H9 (cell line): ENCODE data around the gene KLHL14. TPM values are rescaled to one million over a fixed set of nuclear protein-coding genes. Genes with fewer than 3 reads are reported as not detected.
"Not testable (repeated sequence)": the region's sequence is repeated elsewhere in the genome, so short reads cannot be mapped to it uniquely, and the experiment has no call there.

ENCODE experiments used
- DNase-seq: peaks from one replicate; pipeline ENCODE4 v3.0.0-alpha.2; 2017
- H2AFZ ChIP-seq: one replicate; pipeline ENCODE4 v1.6.1; 2013; ENCODE audit warnings: mild to moderate bottlenecking, low read length, control low read depth, moderate library complexity
- H2AK5ac ChIP-seq: 2 replicates; pipeline ENCODE4 v1.6.1; 2013; ENCODE audit warnings: low read length, control low read depth, mixed read lengths; ENCODE audit not compliant: insufficient read length
- H2BK120ac ChIP-seq: one replicate; pipeline ENCODE4 v1.6.1; 2013; ENCODE audit warnings: low read depth, mild to moderate bottlenecking, low read length, control low read depth, inconsistent platforms; ENCODE audit not compliant: poor library complexity, severe bottlenecking
- H2BK12ac ChIP-seq: 2 replicates; pipeline ENCODE4 v1.6.1; 2013; ENCODE audit warnings: low read length, control low read depth, mixed read lengths, low read depth; ENCODE audit not compliant: insufficient read length
- H2BK15ac ChIP-seq: 2 replicates; pipeline ENCODE4 v1.6.1; 2013; ENCODE audit warnings: low read depth, low read length, control low read depth
- H2BK20ac ChIP-seq: one replicate; pipeline ENCODE4 v1.6.1; 2013; ENCODE audit warnings: low read depth, mild to moderate bottlenecking, low read length, control low read depth, inconsistent platforms; ENCODE audit not compliant: poor library complexity, severe bottlenecking
- H2BK5ac ChIP-seq: 2 replicates; pipeline ENCODE4 v1.6.1; 2013; ENCODE audit warnings: low read length, control low read depth, mixed read lengths; ENCODE audit not compliant: insufficient read length
- H3K14ac ChIP-seq: 2 replicates; pipeline ENCODE4 v1.6.1; 2013; ENCODE audit warnings: low read length, control low read depth; ENCODE audit not compliant: insufficient read depth
- H3K18ac ChIP-seq: 2 replicates; pipeline ENCODE4 v1.6.1; 2013; ENCODE audit warnings: low read depth, mild to moderate bottlenecking, mixed read lengths, low read length, control low read depth; ENCODE audit not compliant: insufficient read length
- H3K23ac ChIP-seq: 2 replicates; pipeline ENCODE4 v1.6.1; 2013; ENCODE audit warnings: low read length, control low read depth, mixed read lengths, low read depth; ENCODE audit not compliant: insufficient read length
- H3K23me2 ChIP-seq: 2 replicates; pipeline ENCODE4 v1.6.1; 2013; ENCODE audit warnings: low read depth, mild to moderate bottlenecking, mixed read lengths, low read length, control low read depth; ENCODE audit not compliant: insufficient read length, poor library complexity, severe bottlenecking
- H3K27ac ChIP-seq: 2 replicates; pipeline ENCODE4 v1.5.1; 2013; ENCODE audit warnings: low read length, control low read depth, mixed read lengths, low read depth; ENCODE audit not compliant: insufficient read length
- H3K27me3 ChIP-seq: 2 replicates; pipeline ENCODE4 v1.6.1; 2013; ENCODE audit warnings: low read length, control low read depth, inconsistent platforms; ENCODE audit not compliant: insufficient read depth
- H3K4ac ChIP-seq: 2 replicates; pipeline ENCODE4 v1.6.1; 2013; ENCODE audit warnings: low read depth, mild to moderate bottlenecking, control low read depth, inconsistent platforms, low read length, moderate library complexity
- H3K4me1 ChIP-seq: 2 replicates; pipeline ENCODE4 v1.6.1; 2013; ENCODE audit warnings: low read length, control low read depth, inconsistent platforms; ENCODE audit not compliant: insufficient read depth
- H3K4me2 ChIP-seq: 2 replicates; pipeline ENCODE4 v1.6.1; 2013; ENCODE audit warnings: low read length, control low read depth, mixed read lengths; ENCODE audit not compliant: insufficient read length, insufficient read depth
- H3K56ac ChIP-seq: 2 replicates; pipeline ENCODE4 v1.6.1; 2013; ENCODE audit warnings: low read depth, mild to moderate bottlenecking, mixed read lengths, low read length, control low read depth; ENCODE audit not compliant: insufficient read length
- H3K79me1 ChIP-seq: 2 replicates; pipeline ENCODE4 v1.6.1; 2013; ENCODE audit warnings: low read depth, mild to moderate bottlenecking, moderate library complexity, low read length, control low read depth, inconsistent platforms; ENCODE audit not compliant: insufficient read depth, poor library complexity, severe bottlenecking
- H3K79me2 ChIP-seq: 2 replicates; pipeline ENCODE4 v1.6.1; 2013; ENCODE audit warnings: low read length, control low read depth, inconsistent platforms; ENCODE audit not compliant: insufficient read depth
- H3K9ac ChIP-seq: 2 replicates; pipeline ENCODE4 v1.6.1; 2013; ENCODE audit warnings: low read length, control low read depth, mixed read lengths; ENCODE audit not compliant: insufficient read length; ENCODE audit errors: extremely low read depth
- H3K9me3 ChIP-seq: one replicate; pipeline ENCODE4 v1.6.1; 2013; ENCODE audit warnings: low read depth, low read length, inconsistent platforms; ENCODE audit not compliant: control insufficient read depth
- H3T11ph ChIP-seq: one replicate; pipeline ENCODE4 v1.6.1; 2013; ENCODE audit warnings: mild to moderate bottlenecking, low read length, control low read depth, inconsistent platforms
- H4K20me1 ChIP-seq: one replicate; pipeline ENCODE4 v1.6.1; 2013; ENCODE audit not compliant: control insufficient read depth, insufficient read length, insufficient read depth
- H4K5ac ChIP-seq: 2 replicates; pipeline ENCODE4 v1.6.1; 2013; ENCODE audit warnings: low read depth, mild to moderate bottlenecking, mixed read lengths, low read length, control low read depth; ENCODE audit not compliant: insufficient read length
- H4K8ac ChIP-seq: replicated peaks from 2 replicates; pipeline ENCODE4 v1.6.1; 2013; ENCODE audit warnings: low read length, control low read depth, mixed read lengths, low read depth; ENCODE audit not compliant: insufficient read length
- H4K91ac ChIP-seq: 2 replicates; pipeline ENCODE4 v1.6.1; 2013; ENCODE audit warnings: low read depth, mild to moderate bottlenecking, moderate library complexity, mixed read lengths, low read length, control low read depth; ENCODE audit not compliant: insufficient read length
- H3K27ac Mint-ChIP-seq, 3 experiments: 2 replicates in 2 of 3; 3 replicates in 1 of 3; pipeline ENCODE4 v1.8.0; 2020 to 2021; ENCODE audit warnings: mixed read lengths in 3 of 3, mild to moderate bottlenecking in 1 of 3, moderate library complexity in 1 of 3
- H3K27me3 Mint-ChIP-seq: 2 replicates; pipeline ENCODE4 v1.8.0; 2021; ENCODE audit warnings: low read depth, mild to moderate bottlenecking, moderate library complexity, mixed read lengths
- H3K36me3 Mint-ChIP-seq, 3 experiments: 2 replicates in 2 of 3; 3 replicates in 1 of 3; pipeline ENCODE4 v1.8.0; 2020 to 2021; ENCODE audit warnings: low read depth in 3 of 3, mixed read lengths in 3 of 3; ENCODE audit not compliant: insufficient read depth in 1 of 3
- H3K4me1 Mint-ChIP-seq, 2 experiments: 2 replicates each; pipeline ENCODE4 v1.8.0; 2020; ENCODE audit warnings: mixed read lengths in 2 of 2
- H3K4me3 Mint-ChIP-seq, 2 experiments: 2 replicates in 1 of 2; 3 replicates in 1 of 2; pipeline ENCODE4 v1.8.0; 2020 to 2021; ENCODE audit warnings: mild to moderate bottlenecking in 2 of 2, mixed read lengths in 2 of 2, moderate library complexity in 1 of 2
- H3K9me3 Mint-ChIP-seq, 2 experiments: 2 replicates in 1 of 2; 3 replicates in 1 of 2; pipeline ENCODE4 v1.8.0; 2020; ENCODE audit warnings: mild to moderate bottlenecking in 2 of 2, mixed read lengths in 2 of 2, moderate library complexity in 1 of 2
- WGBS: extraction: QIAGEN DNeasy Blood & Tissue Kit; methylation state at CpG from one replicate; pipeline ENCODE4 v1.1.7; 2013; ENCODE audit warnings: missing lambda C conversion rate, low lambda C conversion rate, mixed read lengths; ENCODE audit not compliant: insufficient read length; ENCODE audit errors: extremely low coverage; 5-methylcytosine and 5-hydroxymethylcytosine counted together
- total RNA-seq: library from RNA; stranded (reverse); gene quantifications from 2 replicates; pipeline ENCODE4 v1.2.1, GENCODE V29; 2021

KLHL14 gene
- total RNA-seq, 1 experiment from 2014 or later, result 1.0 TPM

DNA sequence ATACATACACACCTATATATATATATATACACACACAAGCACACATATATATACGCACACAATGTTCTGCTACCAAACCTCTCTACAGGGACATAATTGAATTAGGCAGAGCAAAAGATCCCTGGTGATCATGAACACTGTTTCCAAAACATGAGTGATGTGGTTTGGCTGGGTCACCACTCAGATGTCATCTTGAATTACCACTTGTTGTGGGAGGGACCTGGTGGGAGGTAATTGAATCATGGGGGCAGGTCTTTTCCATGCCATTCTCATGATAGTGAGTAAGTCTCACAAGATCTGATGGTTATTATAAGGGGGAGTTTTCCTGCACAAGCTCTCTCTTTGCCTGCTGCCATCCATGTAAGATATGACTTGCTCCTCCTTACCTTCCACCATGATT lies 135.2 kb downstream of the KLHL14 start:
- not testable (repeated sequence) for DNase-seq, H2AFZ ChIP-seq, H3K36me3 Mint-ChIP-seq, H3K23ac ChIP-seq, H2BK120ac ChIP-seq, H3K27me3 Mint-ChIP-seq, H2AK5ac ChIP-seq, H3K14ac ChIP-seq, H4K8ac ChIP-seq, H3K27ac ChIP-seq, H3K4me2 ChIP-seq, H3K79me1 ChIP-seq, H3K4me3 Mint-ChIP-seq, H3K27me3 ChIP-seq, H3T11ph ChIP-seq, H3K18ac ChIP-seq, H2BK20ac ChIP-seq, H4K20me1 ChIP-seq, H4K5ac ChIP-seq, H3K9ac ChIP-seq, H3K4ac ChIP-seq, H3K56ac ChIP-seq, H3K4me1 ChIP-seq, H3K9me3 Mint-ChIP-seq, H2BK15ac ChIP-seq, H3K23me2 ChIP-seq, H3K9me3 ChIP-seq, H3K4me1 Mint-ChIP-seq, H3K79me2 ChIP-seq, H4K91ac ChIP-seq, H2BK5ac ChIP-seq, H3K27ac Mint-ChIP-seq, H2BK12ac ChIP-seq
- no CpG with 5 or more reads among the region's 1 CpG for WGBS
